Muscle of arm (tissue), 12 donors: ENCODE measurements around the gene TPCN2. TPM values are rescaled to one million over a fixed set of nuclear protein-coding genes. Genes with fewer than 3 reads are reported as not detected.

Experiments
- DNase-seq: peaks from one replicate; pipeline ENCODE4 v3.0.0-alpha.2; 2013
- polyA plus RNA-seq, 12 donors: library from polyadenylated mRNA; unstranded; fragments of 120-200 nt; gene quantifications; one replicate each; pipeline ENCODE4 v1.2.1, GENCODE V29; 2013; ENCODE audit not compliant: insufficient read length in 12 of 12

The TPCN2 gene
- polyA plus RNA-seq, 12 donors, result 6.2 to 11.7 (median 8.8) TPM; not detected in 1

DNA sequence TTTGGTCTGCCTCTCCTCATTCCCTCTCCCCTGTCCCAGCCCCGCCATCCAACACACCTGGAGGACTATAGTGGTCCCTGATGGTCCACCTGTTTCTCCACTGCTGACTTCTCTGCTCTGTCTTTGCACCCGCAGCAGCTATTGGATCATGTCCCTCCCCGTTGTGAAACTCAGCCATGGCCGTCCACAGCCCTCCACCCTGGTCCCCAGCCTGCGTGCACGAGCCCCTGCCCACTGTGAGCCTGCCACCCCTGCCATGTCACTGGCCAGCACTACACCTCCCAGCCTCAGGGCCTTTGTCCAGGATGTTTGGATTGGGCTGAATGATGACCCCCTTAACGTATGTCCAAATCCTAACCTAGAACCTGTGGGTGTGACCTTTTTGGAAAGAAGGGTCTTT is 59.3 kb downstream of the TPCN2 start:
- DNase-seq, result no peak

DNA sequence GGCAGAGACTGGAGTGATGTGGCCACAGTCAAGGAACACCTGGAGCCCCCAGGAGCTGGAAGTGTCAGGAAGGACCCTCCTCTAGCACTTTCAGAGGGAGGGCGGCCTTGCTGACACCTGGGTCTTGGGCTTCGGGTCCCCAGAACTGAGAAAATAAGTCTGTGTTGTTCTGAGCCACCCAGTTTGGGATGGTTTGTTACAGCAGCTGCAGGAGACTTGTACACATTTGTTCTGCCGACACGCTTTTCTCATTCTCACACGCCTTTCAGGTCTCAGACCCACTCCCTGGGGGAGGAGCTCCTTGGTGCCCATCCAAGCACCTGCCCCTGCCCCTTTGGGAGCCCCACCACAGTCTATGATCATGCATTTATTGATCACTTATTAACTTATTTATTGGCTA is 59.8 kb downstream of the TPCN2 start:
- no peak for DNase-seq

DNA sequence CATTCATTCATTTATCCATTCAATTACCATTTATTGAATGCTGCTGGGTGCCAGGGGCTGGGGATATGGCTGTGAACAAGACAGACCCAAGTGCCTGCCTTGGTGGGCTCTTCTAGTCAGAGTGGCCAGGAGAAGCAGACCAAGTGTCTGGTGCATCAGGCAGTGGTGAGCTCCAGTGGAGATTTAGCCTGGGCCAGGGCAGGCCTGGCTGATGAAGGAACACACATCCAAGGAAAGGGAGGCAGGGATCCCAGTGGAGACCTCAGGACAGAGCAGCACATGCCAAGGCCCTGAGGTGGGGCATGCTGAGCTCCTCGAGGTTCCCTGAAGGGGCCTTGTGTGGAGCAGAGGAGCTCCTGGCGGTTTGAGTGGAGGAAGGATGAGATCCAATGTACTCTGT is 60.4 kb downstream of the TPCN2 start:
- no peak for DNase-seq

DNA sequence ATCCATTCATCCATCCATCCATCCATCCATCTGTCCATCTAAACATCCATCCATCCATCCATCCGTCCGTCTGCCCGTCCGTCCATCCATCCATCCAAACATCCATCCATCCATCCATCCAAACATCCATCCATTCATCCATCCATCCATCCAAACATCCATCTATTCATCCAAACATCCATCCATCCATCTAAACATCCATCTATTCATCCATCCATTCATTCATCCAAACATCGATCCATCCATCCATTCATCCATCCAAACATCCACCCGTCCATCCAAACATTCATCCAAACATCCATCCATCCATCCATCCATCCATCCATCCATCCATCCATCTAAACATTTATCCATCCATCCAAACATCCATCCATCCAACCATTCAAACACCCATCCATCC is 61.7 kb downstream of the TPCN2 start:
- DNase-seq, result no peak

DNA sequence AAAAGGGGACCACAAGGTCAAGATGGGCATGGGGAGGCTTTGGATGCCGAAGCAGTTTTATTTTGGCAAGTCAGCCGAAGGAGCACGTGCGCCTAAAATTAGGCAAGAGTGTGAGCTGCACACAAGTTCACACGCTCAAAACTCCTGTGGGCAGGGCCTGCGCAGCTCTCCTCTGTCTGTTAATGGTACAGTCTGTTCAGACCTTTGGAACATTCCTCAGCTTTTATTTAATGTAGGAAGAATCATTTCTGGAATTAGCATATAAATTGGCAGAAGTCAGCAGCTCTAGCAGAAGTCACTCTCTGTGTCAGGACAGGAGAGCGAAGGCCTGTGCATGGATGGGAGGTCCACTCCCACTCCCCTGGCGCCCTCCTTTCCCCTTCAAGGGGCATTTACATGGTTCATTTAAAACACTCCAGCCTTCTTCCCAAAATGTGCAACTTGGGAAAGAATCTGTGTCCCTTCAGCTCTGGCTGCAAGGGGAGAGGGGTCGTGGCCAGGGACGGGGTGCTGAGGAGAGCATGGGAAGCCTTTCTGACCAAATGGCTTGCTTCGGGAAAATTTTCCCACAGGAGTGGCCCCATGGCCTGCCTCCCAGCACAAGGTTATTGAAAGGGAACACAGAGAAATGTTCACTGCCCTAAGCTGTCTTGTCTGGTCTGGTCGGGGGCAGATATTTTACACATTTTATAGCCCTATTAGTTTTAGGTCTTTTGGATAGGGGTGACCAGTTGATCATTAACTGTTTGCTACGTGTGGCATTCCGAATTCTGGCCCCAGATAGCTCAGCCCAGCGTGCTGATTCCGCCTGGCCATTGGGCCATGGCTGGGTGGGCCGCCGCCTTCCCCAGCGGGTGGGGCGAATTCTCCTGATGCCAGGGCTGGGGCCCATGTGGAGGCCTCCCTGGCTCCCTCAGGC is 63.2 kb downstream of the TPCN2 start:
- no peak for DNase-seq

DNA sequence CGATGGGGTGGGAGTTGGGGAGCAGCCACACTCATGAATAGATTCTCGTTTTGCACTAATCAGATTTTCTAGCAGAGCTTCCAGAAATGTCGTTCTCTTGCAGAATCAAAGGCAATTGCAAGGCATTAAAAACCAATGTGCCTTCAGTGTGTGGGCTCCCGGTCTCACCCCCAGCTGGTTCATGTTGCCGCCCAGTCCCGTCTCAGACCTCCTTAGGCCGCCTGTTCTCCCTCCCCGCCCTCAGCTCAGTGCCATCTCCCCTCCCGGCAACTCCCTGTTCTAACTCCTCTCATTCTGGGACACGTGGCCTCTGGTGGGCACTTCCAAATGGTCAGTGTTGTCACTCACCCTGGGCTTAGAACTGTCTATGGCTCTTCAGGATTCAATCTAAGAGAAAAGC is 64.5 kb downstream of the TPCN2 start:
- DNase-seq, result no peak

DNA sequence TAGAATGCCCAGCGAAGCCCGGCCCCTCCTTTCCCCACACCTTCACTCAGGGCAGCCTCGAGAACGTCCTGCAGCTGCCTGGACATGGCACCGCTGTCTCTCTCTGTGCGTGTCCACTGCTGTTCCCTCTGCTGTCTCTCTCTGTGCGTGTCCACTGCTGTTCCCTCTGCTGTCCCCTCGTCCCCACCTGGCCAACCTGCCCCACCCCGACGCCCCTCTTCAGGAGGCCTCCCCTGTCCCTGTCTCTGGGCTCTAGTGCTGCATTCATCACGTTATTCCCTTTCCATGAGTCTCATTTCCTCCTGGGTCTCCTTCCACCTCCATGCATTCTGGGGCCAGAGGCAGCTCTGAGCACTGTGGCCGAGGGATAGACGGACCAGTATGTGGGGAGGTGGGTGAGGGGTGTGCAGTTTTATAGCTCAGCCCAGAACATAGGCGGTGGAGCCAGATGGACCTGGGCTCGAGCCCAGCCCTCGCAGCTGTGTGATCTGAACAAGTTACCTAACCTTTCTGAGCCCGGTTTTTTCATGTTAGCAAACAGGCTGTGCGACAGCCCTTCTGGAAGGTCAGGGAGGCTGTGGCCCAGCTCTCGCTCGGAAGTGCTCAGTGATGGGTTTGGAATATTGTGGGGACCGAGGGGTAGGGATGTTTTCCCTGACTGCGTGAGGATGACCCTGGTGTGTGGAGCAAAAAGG is 65.1 kb downstream of the TPCN2 start:
- no peak for DNase-seq

DNA sequence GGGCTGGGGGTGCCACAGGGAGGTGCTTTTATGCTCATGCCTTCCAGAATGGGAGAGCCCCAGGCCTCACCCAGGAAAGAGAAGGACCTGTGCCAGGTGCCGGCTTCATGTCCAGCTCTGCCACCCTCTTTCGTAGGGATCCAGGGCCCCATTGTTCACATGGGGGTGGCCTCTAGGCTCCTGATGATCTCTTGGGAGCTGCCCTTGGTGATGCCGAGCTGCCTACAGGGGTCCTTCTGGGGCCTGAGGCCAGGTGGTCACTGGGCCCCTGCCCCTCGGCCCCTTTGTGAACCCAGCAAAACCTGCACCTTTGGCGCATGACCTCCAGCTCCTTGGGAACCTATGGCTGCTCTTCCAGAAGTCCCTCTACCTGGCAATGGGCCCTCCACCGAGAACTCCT is 65.6 kb downstream of the TPCN2 start:
- DNase-seq, result no peak

DNA sequence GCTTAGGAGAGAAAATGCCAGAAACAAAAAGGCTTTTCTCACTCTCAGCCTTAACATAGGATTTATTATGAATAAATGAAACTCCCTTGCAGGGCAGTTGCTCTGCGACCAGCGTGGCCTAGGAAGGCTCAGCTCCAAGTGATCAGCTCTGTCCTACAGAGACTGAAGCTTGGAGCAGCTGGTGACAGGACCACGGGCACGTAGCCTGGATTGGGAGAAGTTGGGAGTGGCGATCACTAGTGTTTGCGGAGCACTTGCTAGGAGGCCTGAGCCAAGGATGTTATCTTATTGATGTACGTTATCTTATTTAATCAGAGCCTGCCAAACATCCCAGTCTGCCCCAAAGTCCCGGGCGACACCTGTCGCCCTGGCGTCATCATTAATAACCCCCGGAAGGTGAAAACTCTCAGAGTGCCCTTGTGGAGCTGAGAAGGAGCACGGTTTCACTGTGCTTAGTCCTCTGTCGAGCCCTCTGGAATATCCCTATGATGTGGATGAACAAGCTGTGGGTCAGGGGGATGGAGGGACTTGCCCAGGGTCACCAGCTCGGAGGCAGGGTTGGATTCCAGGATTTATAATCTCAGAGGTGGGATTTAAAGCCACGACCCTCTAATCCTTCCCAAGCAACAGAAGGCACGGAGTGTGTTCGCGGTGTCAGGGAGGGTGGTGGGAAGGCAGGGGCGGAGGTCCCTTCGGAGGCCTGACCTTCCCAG is 66.2 kb downstream of the TPCN2 start:
- DNase-seq, result no peak

DNA sequence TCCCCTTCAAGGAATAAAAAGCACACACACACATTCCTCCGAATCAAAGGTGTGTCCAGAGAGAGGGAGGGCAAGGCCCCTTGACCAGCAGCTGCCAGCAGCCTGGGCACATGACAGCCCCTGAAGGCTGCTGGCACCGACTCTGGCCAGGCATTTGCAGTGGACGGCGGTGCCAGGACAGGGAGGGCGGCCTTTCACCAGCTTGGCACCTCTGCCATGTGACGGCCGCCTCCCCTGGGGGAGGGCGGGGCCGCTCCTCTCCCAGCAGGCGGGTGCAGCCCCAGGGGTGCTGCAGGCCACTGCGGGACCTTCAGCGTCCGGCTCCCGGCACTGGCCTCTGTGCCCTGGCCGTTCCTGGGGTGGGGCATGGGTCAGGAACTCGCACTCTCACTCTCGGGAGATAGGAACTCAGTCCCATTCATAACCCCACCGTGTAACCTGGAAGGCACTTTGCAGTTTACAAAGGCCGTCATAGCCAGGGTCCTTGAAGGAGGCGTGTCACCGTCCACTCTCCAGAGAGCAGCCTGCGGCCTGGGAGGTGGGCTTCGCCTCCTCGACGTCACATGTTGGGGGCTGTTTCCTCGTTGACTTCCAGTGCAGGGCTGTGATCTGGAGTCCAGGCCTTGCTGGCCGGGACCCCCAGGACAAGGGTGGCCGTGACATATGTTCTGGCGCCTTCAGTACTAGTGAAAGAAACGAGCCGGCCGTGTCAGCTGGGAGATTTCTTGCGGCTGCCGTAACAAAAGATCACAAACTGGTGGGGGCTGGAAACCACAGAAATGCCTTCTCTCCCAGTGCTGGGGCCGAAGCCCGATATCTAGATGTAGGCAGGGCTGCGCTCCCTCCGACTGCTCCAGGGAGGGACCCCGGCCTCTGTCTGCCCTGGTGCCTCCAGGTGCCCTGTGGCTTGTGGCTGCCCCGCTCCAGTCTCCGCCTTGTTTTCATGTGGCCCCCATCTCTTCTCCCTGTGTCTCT is 67.1 kb downstream of the TPCN2 start:
- DNase-seq, result no peak

DNA sequence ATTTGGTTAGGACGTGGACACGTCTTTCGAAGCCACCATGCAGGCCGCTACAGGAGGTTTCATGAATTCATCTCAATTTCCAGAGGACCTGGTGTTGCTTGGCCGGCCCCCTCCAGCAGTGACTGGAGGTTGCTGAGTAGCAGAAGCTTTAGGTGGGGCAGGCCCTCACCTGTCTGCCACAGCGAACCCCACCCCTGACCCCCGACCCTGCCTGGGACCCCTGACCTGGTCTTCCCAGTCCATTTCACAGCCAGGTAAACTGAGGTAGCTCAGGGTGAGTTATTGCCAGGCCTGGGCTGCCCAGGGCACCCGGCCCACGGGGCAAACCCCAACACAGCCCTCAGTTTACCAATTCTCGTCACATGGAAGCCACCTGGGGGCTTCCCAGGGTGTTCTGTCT is 67.9 kb downstream of the TPCN2 start:
- no peak for DNase-seq

DNA sequence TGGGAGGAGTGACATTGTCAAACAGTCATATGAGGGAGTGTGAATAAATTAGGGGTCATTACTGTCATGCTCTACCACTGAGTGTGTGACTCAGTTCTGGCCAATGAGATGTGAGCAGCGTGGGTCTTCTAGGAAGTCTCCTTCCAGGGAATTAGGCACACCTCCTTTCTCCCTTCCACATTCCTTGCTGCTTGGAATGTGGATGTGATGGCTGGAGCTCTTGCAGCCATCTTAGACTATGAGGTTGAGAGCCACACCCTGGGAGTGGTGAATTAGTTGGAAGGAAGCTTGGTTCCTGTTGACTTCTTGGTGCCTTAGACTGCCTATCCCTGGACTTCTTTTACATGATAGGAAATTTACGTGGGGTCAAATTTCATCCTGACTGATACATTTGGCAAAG is 70.5 kb downstream of the TPCN2 start:
- DNase-seq, result no peak

DNA sequence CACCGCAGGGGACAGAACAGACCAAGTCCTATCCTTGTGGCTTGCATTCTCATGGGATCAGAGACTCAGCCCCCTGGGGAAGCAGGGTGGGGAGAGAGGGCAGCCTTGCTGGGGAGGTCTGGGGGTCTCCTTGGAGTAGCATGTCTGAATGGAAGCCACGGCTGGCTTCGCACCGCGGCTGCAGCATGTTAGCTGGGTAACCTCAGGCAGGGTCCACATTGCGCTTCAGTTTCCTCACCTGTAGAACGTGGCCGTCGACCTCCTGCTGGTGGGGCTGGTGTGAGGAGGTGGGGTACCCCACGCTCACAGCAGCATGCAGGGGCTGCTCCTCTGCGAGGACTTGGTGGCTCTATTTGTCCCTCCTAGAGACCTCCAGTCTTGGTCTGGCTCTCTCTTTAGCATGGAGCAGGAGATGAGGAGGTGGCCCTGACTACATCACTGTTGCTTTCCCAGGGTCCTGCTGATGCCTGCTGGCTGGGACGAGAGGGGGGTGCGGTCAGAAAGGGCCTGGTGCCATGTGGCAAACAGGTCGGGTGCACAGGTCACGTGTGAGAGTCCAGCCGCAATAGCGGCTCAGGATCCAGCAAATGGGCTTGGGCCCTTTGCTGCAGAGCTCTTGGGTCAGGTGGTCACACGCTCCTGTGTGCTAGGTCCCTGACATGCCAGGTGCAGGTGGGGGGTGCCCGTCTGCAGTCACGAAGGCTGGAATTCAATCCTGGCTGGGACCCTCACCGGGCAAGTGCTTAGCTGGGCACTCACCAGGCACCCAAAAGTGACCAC is 71.6 kb downstream of the TPCN2 start:
- no peak for DNase-seq

DNA sequence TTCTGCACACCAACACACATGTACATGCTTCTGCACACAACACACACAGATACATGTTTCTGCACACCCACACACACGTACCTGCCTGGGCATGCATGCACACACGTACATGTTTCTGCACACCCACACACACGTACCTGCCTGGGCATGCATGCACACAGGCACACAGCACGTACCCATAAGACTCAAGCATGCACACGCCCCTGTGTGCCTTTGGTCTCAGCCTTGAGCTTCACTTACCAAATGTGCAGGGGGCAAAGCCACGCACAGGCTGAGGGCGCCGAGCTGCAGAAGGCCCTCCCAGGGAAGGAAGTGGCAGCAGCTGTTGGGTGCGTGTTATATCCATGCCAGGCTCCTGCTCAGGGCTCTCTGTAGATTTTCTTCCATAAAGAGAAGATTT is 72.3 kb downstream of the TPCN2 start:
- DNase-seq, result no peak

DNA sequence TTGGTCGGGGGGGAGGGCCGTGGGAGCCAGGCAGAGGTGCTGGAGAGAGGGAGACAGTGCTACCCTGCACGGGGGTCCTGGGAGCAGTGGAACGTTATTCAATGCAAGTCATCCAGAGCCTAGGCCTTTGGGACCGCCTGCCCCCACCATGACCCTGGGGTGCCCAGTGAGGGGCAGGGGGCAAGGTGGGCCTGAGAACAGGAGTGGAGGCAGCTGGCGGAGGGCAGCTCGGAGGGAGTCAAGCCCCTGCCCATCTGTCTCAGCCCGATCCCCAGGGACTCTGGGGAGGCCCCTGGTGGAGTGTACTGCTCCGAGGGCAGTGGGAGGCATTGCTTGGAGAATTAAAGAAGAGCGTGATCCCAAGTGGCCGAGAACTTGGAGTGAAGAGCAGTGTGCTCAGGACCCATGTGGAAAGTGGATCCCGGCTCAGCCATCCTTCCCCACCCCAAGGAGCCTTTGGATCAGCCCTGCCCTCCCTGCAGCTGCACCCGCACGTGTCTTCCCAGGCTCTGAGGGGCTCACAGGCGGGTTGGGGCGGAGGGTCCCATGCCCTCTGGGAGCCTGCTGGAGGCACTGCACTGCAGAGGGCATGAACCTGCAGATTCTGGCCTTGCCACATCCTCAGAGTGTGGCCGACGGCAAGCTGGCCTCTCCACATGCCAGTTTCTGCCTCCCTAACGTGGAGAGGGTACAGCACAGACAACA is 73.0 kb downstream of the TPCN2 start:
- no peak for DNase-seq

DNA sequence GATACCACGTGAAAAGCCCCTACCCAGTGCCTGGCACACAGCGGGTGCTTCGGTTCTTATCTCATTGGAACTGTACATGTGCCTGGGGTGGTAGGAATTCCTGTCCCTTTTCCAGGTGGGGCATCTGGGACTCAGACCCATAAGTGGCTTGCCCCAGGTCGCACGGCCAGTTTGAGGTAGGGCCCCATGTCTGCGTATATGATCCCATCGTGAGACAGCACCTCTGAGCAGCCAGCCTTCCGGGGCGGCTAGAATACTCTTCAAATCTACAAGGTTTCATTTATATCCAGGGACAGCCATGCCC is 73.5 kb downstream of the TPCN2 start:
- no peak for DNase-seq

DNA sequence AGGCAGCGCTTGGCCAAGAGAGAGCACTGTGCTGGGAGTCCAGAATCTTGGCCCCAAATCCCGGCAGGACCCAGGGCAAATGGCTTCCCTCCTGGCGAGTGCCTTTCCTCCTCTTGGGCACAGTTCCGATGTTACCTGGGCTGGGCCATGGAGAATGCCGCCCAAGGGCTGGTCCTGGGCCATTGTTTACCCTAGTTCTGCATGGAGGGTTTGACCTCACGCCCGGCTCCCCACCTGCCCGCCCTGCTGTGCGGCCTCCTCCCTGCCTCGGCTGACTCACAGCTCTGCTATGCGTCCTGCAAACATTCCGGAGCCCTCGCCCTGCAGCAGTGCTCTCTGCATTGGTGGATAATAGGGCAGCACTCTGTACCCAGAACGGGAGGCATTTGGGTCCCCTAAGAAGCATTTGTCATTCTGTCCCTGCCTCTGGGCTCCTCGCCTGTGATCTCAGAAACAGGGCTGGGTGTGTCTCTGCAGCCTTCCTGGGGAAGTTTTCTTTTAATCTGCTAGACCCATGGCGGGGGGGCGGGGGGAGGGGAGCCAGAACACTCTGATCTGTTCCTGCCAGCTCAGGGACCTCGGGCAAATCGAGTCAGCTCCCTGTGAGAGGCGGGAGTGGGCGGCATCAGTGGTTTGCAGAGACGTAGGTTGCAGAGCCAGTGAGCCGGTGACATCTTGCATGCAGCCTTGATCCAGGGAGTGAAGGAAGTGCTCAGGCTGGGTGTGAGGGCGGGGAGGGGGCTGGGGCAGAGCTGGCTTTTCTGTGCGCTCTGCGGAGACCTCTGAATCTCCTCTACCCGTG is 74.1 kb downstream of the TPCN2 start:
- no peak for DNase-seq

DNA sequence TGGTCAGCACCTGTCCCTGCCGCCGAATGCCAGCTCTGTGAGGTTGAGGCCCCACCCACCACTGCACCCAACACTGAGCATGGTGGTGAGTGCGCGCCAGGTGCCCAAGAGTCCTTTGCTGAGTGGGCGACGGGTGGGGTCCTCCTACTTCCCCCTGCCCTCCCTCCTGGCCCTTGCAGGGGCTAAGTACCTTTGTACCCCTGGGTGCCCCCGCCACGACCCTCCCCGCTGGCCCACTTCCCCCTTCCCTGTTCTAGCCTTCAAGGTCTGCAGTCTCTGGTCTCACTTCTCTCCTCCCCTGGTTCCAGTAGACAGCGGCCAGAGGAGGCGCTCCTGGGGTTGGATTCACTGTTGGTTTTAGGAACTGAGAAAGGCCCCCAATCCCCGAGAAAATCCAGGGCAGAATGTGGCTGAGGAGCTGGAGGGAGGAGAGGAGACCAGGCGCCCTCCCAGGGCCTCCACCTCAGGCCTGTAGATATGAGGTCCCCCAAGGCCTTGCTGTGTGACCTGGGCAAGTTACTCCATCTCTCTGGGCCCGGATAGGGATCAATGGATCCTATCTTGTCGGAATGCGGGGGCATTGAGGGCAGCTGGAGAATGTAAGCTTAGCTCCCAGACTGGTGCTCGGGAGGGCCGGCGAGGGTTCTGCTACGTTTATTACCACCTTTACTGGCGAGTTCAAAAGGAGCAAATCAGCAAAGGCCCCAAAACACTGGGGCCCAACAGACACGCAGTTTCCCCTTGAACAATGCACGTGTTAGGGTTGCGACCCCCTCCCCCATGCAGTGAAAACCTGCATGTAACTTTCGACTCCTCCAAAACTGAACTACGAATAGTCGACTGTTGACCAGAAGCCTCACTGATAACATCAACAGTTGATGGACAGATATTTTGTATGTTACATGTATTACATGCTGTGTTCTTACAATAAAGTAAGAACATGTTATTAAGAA is 75.1 kb downstream of the TPCN2 start:
- DNase-seq, result no peak
